Hepatocyte (in vitro differentiated cells): Measurements from ENCODE around the gene KCND2.
"Not testable (repeated sequence)": the region's sequence is repeated elsewhere in the genome, so short reads cannot be mapped to it uniquely, and the experiment has no call there.

Experiments used
- CTCF ChIP-seq: fragments of 200-600 bp; sonication (generic); IDR thresholded peaks from 2 replicates; pipeline ENCODE4 v1.5.1; 2016; ENCODE audit warnings: antibody characterized with exemption, mild to moderate bottlenecking; ENCODE audit not compliant: poor library complexity
- EZH2 ChIP-seq: fragments of 200-600 bp; sonication (generic); IDR thresholded peaks from 2 replicates; pipeline ENCODE4 v1.6.1; 2016; ENCODE audit warnings: antibody characterized with exemption, mild to moderate bottlenecking, borderline replicate concordance

GRCh38 chr7:120779078-120779477 is 506.1 kb downstream of the KCND2 start:
- TF ChIP-seq CTCF, EZH2: not testable (repeated sequence)
